Left kidney (tissue), 2 donors: ENCODE measurements around the gene CASQ2. TPM values are rescaled to one million over a fixed set of nuclear protein-coding genes. Genes with fewer than 3 reads are reported as not detected.
A peak's percentile ranks its signal among the peaks of the same experiment; 100 is the strongest.
"Not testable (repeated sequence)": the region's sequence is repeated elsewhere in the genome, so short reads cannot be mapped to it uniquely, and the experiment has no call there.

Experiments
- DNase-seq: peaks from one replicate; pipeline ENCODE4 v3.0.0-alpha.2; 2013
- polyA plus RNA-seq: library from polyadenylated mRNA; unstranded; fragments of 120-200 nt; gene quantifications from one replicate; pipeline ENCODE4 v1.2.1, GENCODE V29; 2013; ENCODE audit not compliant: insufficient read length

Gene CASQ2
- polyA plus RNA-seq, 1 donor: 0.40 TPM

DNA sequence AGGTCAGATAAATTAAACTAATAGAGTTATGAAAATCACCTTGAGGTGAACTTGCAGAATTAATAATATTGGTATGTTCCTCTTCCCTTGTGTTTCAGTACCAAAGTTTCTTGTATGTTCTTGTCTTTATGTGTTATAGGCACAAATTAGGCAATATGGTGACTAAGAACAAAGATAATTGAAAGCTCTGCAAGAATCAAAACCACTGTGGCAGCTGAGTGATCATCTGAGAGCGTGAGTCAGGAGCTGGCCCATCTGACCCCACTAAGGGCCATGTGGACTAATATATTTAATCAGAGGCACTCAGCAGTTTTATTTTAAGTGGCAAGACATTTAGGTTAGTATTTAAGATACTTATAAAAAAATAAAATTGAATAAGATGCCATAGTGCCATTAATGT is 12.8 kb upstream of the CASQ2 start:
- no peak for DNase-seq

GRCh38 chr1:115780655-115781054 is 12.1 kb upstream of the CASQ2 start:
- DNase-seq: not testable (repeated sequence)

DNA sequence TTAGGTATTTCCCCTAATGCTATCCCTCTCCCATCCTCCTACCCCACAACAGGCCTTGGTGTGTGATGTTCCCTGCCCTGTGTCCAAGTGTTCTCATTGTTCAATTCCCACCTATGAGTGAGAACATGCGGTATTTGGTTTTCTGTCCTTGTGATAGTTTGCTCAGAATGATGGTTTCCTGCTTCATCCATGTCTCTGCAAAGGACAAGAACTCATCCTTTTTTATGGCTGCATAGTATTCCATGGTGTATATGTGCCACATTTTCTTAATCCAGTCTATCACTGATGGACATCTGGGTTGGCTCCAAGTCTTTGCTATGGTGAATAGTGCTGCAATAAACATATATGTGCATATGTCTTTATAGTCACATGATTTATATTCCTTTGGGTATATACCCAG is 10.6 kb upstream of the CASQ2 start:
- DNase-seq: not testable (repeated sequence)

DNA sequence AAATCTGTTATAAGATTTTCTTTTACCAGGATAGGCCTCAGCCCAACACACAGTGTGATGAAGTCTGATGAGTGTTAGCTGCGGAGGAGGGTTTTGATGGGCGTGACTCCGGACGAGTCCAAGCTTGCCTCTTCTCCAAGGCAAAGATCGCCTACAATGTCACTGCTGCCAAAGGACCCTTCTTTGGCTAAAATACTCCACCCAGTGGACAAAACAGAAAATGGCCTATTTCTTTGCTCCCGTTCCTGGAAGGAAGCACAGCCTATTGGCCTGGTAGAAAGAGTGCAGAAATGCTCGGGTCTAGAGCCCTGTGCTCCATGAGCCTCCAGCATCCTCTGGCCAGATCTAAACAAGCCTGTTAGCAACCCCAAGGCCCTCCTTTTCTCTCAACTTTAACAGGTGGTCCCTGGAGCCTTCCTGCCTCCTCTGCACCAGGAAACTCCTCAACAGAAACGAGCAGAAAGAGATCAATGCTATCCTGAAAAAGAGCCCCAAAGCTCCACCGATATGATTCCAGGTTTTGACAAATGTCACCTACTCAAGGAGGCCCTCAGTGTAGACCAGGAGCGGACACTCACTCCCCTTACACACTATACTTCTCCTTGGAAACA is 3.4 kb upstream of the CASQ2 start:
- peak; percentile 89 for DNase-seq

DNA sequence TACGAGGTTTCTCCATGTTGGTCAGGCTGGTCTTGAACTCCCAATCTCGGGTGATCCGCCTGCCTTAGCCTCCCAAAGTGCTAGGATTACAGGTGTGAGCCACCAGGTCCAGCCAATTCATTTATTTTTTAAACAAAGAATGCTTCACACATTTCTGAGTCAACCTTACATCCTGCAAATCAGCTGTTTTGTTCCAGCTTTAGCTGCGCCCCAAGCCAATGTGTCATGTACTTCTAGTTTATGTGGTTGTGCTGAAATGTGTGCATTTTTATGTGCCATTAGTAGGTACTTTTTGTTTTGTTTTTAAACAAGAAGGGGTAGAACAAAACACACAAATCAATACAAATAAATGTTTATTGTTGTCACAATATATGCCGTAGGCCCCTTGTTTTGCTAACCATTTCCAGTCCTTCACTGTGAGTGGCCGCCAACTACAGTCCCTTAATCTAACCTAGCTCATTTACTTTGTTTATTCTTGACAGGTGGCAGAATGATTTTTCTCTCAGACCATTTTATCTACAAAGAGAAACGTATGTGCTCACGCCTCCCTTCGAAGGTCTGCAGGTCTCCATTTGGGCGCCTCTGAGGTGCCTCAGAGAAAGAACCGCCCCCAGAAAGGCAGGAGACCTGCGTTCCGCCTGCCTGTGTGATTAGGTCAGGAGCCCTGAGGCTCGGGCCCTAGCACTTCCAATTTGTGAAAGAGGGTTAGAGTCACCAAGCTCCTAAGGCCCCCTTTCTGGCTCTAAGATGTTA is 2.8 kb upstream of the CASQ2 start:
- DNase-seq: no peak

DNA sequence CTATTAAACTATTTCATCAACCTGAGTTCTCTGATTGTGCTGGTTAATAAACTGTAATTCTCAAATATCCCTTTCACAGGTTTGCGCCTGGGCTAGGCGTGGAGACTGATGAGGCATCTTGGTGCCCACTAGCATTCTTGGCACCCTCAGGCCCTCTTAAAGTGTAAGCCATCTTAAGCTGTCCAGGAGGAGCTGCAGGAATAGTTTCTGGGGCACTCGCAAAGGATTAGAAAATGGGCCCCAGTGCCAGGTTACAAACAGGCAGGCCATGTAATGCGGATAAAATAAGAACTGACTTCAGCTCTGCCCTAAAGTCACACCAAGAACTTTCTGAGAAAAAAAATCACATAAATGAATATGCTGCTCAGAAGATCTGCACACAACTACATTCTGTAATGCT is 1.1 kb downstream of the CASQ2 start:
- DNase-seq: no peak

DNA sequence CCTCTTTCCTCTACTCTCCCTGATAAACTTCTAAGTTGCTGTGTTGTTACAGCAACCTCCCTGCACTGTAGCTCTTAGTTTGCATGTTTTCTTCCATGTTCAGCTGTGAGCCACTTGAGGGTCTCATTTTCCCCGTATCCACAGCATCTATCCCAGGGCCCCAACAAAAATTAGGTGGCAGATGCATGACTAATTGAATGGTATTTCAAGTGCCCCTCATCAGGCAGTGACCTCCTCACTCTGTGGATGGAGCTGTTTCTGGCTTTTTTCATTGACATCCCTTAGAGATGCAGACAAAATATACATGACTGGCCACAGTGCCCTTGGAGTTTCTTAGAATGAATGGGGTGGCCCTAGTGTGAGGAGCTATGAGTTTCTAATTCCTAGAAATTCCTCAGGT is 3.4 kb downstream of the CASQ2 start:
- DNase-seq: no peak

- DNase-seq: no peak
These were observed 4.0 kb downstream of the CASQ2 start for GRCh38 chr1:115764541-115764940.

DNA sequence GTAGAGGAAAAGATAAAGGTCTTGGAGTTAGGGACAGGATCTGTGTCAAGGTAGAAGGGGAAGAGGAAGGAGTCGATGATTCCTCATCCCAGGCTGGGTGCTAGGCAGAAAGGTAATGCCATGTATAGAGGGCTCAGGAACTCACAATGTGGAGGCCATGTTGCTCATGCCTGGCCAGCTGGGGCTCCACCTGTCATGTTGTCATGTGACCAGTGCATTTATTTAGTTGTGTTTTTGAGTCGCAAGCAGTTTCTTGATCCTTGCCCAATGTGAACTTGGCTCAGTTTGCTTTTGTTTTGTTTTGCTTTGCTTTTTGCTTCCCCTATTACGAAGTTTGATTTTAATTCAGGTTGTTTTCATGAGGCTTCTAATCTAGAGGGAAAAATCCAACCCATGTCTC is 5.7 kb downstream of the CASQ2 start:
- DNase-seq: no peak

- DNase-seq: no peak
These were observed 6.8 kb downstream of the CASQ2 start for GRCh38 chr1:115761601-115762302.

GRCh38 chr1:115757856-115758255 is 10.7 kb downstream of the CASQ2 start:
- no peak for DNase-seq

- DNase-seq: no peak
These were observed 11.2 kb downstream of the CASQ2 start for GRCh38 chr1:115757326-115757725.

- no peak for DNase-seq
These were observed 12.8 kb downstream of the CASQ2 start for GRCh38 chr1:115755456-115756370.

DNA sequence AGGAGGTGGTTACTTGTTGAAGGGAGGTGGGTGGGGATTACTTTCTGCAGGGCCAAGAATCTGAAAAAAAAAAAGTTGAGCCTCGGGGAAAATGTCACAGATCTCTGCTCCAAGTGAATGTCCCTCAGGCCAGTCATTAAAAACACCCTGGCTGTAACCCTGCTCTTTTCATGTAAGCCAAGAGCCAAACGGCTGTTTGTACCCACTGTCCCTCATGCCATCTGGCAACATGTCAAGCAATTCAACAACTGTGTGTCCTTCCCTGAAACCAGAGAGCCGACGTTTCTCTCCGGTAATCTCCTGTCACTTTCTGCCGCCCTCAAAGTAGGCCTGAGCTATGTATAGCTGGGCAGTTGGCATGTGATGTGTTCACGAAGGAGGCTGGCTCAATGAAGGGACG is 14.7 kb downstream of the CASQ2 start:
- no peak for DNase-seq

- DNase-seq: no peak
These were observed 15.2 kb downstream of the CASQ2 start for GRCh38 chr1:115753361-115753760.

DNA sequence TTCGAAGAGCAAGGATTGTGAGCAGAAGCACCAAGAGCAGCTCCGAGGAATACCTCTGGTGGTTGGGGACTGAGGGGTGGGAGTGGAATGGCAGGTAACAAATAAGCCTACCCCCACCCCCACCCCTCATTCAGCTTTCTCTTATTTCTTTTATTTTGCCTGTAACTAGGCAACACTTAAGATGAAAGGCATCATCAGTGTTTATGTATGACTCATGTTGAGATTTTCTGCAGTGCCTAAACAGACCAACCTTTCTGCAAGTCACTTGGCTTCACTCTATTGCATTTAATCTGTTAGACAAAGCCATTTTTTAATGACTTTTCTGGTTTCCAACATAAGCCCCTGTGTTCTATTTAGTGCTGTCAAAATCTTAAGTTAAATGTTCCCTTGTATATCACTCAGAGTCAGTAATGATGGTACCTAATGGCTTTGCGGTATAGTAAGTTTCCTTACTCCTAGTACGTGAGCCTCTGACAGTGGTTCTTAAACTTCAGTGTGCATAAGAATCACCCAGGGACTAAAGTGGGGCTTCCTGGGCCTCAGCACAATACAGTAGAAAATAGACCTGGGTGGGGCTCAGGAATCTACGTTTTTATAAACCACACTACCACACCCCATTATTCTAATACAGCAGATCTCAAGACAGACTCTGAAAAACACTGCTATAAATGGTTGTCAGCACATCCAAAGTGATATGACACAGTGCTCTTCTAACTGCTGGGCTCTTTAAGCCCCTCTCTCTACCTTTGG is 19.9 kb downstream of the CASQ2 start:
- no peak for DNase-seq

DNA sequence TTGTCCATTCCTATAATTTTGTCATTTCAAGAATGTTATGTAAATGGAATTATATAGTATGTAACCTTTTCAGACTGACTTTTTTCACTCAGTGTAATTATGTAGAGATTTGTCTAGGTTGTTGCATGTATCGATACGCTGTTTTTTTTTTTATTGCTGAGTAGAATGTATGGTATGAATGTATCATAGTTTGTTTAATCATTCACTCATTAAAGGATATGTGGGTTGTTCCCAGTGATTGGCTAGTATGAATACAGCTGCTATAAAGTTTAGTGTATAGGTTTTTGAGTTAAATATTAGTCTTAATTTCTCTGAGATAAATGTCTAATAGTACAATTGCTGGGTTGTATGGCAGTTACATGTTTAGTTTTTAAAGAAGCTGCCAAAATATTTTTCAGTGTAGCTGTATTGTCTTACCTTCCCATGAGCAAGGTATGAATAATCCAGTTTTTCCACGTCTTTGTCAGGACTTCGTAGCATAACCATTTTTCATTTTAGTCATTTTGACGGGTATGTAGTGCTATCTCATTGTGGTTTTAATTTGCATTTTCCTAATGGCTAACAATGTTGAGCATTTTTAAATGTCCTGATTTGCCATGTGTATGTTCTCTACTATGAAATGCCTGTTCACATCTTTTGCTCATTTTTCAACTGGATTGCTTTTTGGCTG is 22.4 kb downstream of the CASQ2 start:
- DNase-seq: no peak

DNA sequence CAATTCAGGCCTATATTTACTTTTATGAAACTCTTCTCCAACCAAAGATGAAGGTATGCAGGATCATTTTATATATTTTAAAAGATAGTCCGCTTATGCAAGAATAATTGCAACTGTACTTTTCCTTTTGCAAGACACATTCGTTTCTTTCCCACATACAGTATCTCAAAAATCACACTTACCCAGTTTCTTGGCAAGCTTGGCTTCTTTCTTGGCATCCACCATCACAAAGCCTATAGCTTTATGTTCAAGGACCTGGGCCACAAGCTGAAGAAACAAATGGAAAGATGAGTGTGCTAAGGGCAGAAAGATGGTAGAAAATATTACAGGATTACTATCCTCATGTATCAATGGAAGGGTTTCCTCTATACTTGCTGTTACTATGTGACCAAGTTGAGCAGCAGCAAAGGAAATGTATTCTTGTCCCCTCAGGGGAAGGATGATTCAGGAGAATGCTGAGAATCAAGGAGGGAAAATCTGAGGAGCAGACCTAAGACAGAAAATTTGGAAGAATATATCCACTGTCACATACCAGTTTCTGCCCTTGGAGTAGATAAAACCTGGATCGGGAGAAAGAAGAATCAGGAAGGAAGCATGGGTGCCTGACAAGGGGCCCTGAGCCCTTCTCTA is 23.8 kb downstream of the CASQ2 start:
- no peak for DNase-seq

DNA sequence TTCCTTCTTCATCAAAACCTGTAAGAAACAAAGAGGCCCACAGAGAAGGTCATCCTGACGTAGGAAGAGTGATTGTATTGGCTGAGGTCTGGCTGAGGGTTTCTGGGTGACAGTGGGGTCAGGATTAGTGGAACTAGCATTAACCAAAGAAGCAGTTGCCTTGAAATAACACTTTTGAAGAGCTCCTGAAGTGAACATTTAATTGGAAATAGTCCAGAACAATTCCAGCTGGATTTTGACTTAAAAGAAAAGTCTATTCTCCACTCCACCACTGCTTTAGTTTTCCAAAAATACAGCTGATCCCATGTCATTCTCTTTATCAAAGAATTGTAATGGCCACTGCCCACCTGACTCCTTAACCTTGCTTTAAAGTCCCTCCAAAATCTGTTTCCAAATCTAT is 27.7 kb downstream of the CASQ2 start:
- DNase-seq: no peak

- DNase-seq: no peak
These were observed 36.2 kb downstream of the CASQ2 start for GRCh38 chr1:115732316-115732715.

DNA sequence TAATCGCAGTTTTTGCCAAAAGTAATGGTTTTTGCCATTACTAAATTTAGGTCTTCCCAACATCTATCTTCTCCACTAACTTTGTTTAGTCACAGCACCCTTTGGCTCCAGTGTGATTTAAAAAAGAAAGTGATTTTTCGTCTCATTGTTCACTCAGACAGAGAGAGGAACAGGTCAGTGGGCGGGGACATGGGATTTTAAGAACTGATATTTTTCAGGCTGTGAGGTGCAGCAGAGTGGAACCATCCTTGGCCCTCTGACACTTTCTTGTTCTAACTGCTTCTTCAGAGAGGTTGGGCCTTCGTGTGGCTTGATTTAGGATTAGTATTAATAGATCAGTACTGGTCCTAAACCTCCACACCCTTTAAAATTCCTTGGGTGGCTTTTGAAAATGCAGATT is 38.8 kb downstream of the CASQ2 start:
- DNase-seq: no peak
